NCI-H510A treated with DMSO at 0.1 percent for 48 hours (cell line): Measurements from ENCODE around the gene KATNB1.
"Not testable (repeated sequence)": the region's sequence is repeated elsewhere in the genome, so short reads cannot be mapped to it uniquely, and the experiment has no call there.

Experiments
- DNase-seq: peaks from one replicate; lab custom pipeline; 2025; lab: John Stamatoyannopoulos, UW

Gene KATNB1

DNA sequence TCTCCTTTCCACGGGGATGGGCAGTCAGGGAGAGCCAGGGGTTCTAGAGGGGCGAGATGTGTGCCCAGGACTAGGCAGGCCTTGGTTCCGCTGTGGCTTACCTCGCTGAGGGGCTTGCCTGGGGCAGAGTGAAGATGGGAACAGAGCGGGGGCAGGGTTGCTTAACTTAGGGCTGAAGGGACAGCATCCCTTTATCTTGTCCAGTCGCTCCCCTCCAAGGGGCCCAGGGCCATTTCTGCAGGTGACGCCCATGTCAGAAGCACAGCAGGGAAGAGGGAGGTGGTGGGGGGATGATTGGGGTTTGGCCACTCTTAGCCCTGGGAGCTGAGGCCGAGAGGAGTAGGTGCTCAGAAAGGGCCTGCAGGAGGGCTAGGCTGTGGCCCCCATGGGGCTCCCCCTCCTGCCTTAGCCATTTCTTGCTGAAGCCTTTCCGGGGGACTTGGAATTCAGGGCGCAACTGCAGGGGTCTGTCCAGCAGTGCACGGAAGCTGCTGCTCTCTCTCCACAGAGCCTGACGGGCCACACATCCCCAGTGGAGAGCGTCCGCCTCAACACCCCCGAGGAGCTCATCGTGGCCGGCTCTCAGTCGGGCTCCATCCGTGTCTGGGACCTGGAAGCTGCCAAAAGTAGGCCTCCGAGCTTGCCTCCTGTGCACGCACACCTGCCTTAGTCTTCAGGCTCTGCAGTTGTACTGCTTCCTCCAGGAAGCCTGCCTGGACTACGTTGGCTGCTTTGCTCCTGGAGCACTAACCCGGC is 8.5 kb downstream of the KATNB1 start:
- DNase-seq: no peak

DNA sequence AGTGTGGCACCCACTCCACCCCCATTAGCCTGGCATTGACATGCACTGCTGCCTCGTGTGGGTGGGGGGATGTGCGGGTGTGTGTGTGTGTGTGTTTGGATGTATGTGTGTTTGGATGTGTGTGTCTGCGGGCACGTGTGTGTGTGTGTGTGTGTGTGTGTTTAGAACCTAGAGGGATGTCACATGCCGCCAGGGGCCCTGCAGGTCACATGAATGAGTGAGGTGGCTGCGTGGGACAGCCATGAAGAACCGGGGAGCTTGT is 9.0 kb downstream of the KATNB1 start:
- no peak for DNase-seq

DNA sequence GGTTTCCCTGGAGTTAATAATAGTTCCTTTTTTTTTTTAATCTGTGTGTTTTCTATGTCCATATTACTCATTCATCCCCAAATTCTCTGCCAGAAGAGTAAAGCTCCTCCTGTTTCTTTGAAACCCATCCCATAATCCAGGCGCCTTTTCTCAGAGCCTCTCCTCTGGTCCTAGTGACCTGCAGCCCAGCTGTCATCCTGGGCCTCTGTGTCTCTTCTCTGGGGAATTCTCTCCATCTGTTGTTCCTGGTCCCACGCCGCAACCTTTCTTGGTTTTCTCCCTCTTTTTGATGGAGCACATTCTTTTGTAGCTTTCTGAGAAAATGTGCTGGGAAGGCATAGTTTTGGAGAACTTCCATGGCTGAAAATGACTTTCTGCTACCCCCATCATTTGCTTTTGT is 10.2 kb downstream of the KATNB1 start:
- DNase-seq: no peak

- not testable (repeated sequence) for DNase-seq
These were observed 10.7 kb downstream of the KATNB1 start for GRCh38 chr16:57746316-57746715.

GRCh38 chr16:57747091-57747490 is 11.5 kb downstream of the KATNB1 start:
- no peak for DNase-seq

DNA sequence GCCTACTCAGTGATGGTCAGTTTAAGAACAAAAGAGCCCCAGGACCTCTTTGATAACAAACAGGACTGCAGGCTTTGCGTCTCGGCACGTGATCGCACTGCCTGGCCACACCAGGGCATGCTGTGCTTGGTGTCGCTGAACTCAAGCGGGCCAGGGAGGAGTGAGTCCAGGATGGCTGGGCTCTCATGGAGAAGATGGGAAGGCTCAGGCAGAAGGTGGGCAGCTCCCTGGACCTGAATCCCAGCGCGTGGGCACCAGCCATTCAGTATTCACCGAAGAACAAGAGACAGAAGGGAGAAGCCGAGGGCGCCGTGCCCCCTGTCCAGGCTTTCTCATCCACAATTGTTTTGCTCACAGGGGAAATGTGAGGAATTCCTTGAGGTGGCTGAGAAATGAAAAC is 11.9 kb downstream of the KATNB1 start:
- DNase-seq: no peak

GRCh38 chr16:57747996-57748395 is 12.4 kb downstream of the KATNB1 start:
- no peak for DNase-seq

- DNase-seq: no peak
These were observed 13.0 kb downstream of the KATNB1 start for GRCh38 chr16:57748596-57748995.

- no peak for DNase-seq
These were observed 13.6 kb downstream of the KATNB1 start for GRCh38 chr16:57749101-57749692.

- DNase-seq: no peak
These were observed 14.4 kb downstream of the KATNB1 start for GRCh38 chr16:57749856-57750452.

DNA sequence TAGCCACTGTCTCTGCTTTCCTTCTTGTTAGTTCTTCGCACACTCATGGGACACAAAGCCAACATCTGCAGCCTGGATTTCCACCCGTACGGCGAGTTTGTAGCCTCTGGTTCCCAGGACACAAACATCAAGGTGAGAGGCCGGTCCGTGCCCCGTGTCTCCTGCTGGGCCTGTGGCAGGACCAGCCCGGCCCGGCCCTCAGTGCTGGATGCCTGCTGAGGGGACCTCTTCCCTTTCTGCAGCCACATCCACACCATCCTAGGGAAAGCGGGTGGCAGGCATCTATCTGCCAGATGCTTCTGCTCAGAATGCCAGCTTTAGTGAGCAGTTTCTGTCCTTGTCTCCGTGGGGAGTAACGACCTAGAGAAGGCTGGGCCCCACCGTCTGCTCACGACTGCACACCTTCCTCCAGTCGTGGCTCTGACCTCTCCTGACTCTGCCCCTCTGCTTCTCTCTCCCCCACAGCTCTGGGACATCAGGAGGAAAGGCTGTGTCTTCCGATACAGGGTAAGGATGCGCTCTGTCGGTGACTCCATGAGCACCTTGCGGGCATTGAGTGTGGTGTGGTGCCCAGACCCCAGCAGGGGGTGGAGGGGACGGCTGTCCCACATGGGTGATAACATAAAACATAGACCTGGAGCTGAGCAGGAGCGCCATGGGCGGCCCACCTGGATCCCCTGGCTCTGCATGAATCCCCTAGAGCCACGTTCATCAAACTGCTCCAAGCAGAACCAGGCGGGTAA is 15.4 kb downstream of the KATNB1 start:
- no peak for DNase-seq

DNA sequence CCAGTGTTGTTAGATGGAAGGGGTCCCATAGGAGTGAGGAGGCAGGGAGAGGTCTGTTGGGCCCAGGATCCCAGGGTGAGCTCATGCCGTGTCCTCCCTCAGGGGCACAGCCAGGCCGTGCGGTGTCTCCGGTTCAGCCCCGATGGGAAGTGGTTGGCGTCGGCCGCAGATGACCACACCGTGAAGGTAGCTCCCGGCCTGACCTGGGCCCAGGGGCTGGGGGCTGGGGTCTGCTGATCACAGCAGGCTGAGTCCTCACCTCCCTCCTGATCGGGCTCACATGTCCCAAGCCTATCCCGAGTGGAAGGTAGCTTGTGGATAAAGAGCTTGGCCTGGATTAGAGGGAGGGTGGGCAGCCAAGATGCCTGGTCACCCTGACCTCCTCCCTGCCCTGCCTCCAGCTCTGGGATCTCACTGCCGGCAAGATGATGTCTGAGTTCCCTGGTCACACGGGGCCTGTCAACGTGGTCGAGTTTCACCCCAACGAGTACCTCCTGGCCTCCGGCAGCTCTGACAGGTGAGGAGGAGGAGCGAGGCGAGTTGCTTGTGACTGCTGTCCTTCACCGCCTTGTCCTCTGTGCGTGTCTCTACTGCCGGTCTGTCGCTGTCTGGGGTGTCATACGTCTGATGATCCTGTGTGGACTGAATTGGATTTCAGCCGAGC is 16.1 kb downstream of the KATNB1 start:
- DNase-seq: no peak

- DNase-seq: no peak
These were observed 16.6 kb downstream of the KATNB1 start for GRCh38 chr16:57752203-57752580.

GRCh38 chr16:57752581-57753447 is 17.2 kb downstream of the KATNB1 start:
- no peak for DNase-seq

GRCh38 chr16:57753448-57754353 is 18.1 kb downstream of the KATNB1 start:
- DNase-seq: no peak

- no peak for DNase-seq
These were observed 18.9 kb downstream of the KATNB1 start for GRCh38 chr16:57754354-57755060.

DNA sequence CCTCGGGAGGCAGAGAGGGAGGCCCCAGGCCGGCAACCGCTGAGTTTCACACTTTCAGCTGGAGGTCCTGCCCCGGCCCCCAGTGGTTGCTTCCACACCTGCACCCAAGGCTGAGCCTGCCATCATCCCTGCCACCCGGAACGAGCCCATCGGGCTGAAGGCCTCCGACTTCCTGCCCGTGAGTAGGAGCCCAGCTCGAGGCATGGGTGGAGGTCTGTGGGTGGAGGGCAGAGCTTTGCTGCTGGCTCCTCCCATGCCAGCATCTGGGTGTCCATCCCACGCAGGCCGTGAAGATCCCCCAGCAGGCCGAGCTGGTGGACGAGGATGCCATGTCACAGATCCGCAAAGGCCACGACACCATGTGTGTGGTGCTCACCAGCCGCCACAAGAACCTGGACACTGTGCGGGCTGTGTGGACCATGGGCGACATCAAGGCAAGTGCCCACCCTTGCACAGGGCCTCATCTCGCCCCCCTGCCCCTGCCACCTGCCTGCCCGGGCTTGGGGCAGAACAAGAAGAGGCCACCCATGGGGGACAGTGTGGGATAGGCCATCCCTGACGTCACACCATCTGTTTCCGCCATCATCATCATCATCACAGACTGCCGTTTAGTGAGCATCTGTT is 19.6 kb downstream of the KATNB1 start:
- no peak for DNase-seq

GRCh38 chr16:57755726-57756423 is 20.3 kb downstream of the KATNB1 start:
- no peak for DNase-seq
